Stomach smooth muscle (tissue), 2 donors: ENCODE results near the gene SEMA4A.

Source experiments
- H3K27ac ChIP-seq: one replicate; pipeline ENCODE4 v1.7.0; 2013; ENCODE audit warnings: mild to moderate bottlenecking, low read length, inconsistent platforms
- H3K27me3 ChIP-seq, 2 donors: one replicate each; pipeline ENCODE4 v1.7.0; 2013; ENCODE audit warnings: low read length in 2 of 2; ENCODE audit not compliant: insufficient read depth in 2 of 2, control insufficient read depth in 1 of 2
- H3K36me3 ChIP-seq, 2 donors: one replicate each; pipeline ENCODE4 v1.7.0; 2013; ENCODE audit warnings: low read length in 2 of 2; ENCODE audit not compliant: control insufficient read depth in 2 of 2, insufficient read depth in 2 of 2
- H3K4me1 ChIP-seq: one replicate; pipeline ENCODE4 v1.7.0; 2013; ENCODE audit warnings: low read length; ENCODE audit not compliant: control insufficient read depth, insufficient read depth
- H3K4me3 ChIP-seq, 2 donors: one replicate each; pipeline ENCODE4 v1.7.0; 2013; ENCODE audit warnings: low read length in 2 of 2
- H3K9ac ChIP-seq, 2 donors: one replicate each; pipeline ENCODE4 v1.7.0; 2013; ENCODE audit warnings: low read length in 2 of 2, mild to moderate bottlenecking in 1 of 2
- H3K9me3 ChIP-seq, 2 donors: one replicate each; pipeline ENCODE4 v1.7.0; 2013; ENCODE audit warnings: low read length in 2 of 2; ENCODE audit not compliant: control insufficient read depth in 2 of 2
- donor health status: healthy.
- donor health status: Pancreatic carcinoma.

The SEMA4A gene

DNA sequence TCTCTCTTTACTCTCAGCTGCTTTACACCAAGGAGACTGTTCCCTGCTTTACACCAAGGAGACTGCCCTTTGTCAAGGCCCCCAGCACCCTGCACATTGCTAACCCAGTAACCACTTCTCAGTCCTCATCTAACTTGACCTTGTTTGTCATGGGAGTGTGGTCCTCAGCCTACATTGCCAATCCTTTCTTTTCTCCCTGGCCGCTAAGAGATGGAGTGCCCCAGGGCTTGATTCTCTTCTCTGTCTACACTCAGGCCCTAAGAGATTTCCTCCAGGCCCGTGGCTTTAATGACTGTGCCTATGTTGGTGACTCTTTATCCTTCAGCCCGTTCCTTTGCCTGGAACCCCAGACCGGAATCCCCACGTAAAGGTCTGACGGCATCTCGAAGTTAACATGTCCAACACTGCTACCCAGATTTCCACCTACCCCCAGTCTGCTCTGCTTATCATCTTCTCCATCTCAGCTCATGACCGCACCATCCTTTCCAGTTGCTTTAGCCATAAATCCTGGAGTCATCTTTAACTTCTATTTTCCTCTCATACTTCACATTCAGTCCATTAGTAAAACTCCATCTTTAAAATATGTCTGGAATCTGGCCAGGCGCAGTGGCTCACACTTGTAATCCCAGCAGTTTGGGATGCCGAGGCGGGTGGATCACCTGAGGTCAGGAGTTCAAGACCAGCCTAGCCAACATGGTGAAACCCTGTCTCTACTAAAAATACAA is 9.5 kb upstream of the SEMA4A start:
- no peaks in the 10 kb centered on the region for H3K27me3 ChIP-seq
- peak overlapping the region in 1 of 2 donors; percentile 13 for H3K9ac ChIP-seq
- H3K4me3 ChIP-seq = no peak overlapping the region
- H3K9me3 ChIP-seq = no peaks in the 10 kb centered on the region
- H3K27ac ChIP-seq = no peak overlapping the region
- H3K36me3 ChIP-seq = peaks cover 3 to 6% of the 10 kb centered on the region in 2 donors
- H3K4me1 ChIP-seq = peaks cover 46% of the 10 kb centered on the region

DNA sequence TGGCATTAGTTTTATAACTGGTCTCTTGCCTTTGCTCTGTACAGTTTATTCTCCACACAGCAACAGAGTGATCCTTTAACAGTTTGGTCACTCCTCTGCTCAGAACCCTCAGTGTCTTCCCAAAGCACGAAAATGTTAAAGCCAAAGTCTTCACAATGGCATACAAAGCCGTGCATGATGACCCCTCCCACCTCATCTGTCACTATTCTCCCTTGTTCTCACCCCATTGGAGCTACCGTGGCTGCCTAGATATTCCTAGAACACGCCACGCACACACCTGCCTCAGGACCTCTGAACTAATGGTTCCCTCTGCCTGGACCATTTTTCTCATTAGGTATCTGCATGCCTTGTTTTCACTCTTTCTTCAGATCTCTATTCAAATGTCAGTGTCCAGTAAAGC is 8.6 kb upstream of the SEMA4A start:
- Histone ChIP-seq H3K4me1 (peaks cover 43% of the 10 kb centered on the region), H3K9me3 (no peaks in the 10 kb centered on the region), H3K36me3 (peaks cover 3 to 4% of the 10 kb centered on the region in 2 donors), H3K9ac (no peak overlapping the region), H3K4me3 (no peak overlapping the region), H3K27me3 (peaks cover 0 to 2% of the 10 kb centered on the region in 2 donors), H3K27ac (no peak overlapping the region)

- Histone ChIP-seq H3K4me1 (peaks cover 34% of the 10 kb centered on the region), H3K9ac (no peak overlapping the region), H3K9me3 (no peaks in the 10 kb centered on the region), H3K4me3 (no peak overlapping the region), H3K27ac (no peak overlapping the region), H3K36me3 (no peaks in the 10 kb centered on the region), H3K27me3 (peaks cover 9 to 11% of the 10 kb centered on the region in 2 donors)
Observed at GRCh38 chr1:156145650-156146019, 7.8 kb upstream of the SEMA4A start.

DNA sequence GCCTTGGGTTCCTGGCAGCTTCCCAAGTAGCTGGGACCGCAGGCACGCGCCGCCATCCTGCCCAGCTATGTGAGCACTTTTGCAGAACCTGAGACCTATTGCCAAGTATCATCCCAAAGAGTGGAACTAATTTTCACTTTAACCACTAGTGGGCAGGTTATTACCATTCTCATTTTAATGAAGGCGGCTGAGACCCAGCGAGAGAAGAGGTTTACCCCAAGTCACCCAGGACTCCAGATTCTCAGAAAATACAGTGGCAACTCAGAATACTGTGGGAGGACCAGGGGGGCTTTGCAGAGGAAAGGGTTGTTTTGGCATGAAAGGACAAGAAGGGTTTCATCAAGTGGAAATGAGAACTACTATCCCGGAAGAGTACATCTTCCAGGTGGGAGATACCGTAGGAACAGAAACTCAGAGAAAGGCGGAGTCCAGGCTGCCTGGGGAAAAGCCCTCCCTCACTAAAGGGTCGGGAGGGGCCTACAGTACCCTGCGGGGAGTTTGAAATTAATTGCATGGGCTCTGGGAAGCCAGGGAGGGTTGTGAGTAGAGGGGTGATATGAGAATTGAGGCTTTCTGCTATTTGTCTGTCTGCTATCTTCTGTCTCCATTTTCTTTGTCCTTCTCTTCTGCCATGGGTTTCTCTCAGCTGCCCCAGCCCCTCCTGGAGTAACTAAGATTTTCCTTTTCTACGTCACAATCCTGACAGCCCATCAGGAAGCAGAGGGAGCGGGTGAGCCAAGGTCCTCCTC is 7.2 kb upstream of the SEMA4A start:
- H3K36me3 ChIP-seq = no peaks in the 10 kb centered on the region
- H3K27me3 ChIP-seq = peaks cover 14% of the 10 kb centered on the region in 2 donors
- H3K27ac ChIP-seq = no peak overlapping the region
- peaks cover 29% of the 10 kb centered on the region for H3K4me1 ChIP-seq
- H3K4me3 ChIP-seq = peak overlapping the region in 1 of 2 donors; percentile 47
- no peaks in the 10 kb centered on the region for H3K9me3 ChIP-seq
- peak overlapping the region; percentile 3 to 47 for H3K9ac ChIP-seq

DNA sequence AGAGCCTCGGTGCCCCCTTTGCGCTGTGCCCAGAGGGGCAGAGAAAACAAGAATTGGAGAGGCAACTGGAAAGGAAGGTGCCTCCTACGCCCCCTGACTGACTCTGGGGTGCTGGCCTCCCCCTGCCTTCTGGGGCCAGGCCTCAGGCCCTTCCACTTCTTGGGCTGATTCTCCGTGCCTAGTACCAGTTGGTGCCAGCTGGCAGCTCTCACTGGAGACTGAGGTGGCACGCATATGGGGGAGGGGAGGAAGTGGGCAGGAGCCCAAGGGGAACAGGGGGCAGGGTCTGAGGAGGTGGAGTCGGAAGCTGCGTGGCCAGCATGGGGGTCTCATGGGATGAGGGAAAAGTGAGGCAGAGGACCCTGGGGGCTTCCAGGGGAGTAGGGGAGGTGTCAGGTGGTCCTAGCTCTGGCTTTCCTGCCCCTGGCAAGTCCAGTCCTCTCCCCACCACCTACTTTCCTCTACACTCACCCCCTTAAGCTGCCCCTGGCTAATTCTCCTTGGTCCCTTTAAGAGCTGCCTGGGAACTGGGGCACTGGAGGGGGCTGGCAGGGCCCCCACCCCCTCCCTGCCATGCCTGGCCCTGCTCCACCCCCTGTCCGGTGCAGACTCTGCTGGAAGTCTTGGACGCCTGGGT is 6.5 kb upstream of the SEMA4A start:
- peaks cover 14 to 16% of the 10 kb centered on the region in 2 donors for H3K27me3 ChIP-seq
- H3K9me3 ChIP-seq = no peaks in the 10 kb centered on the region
- peak overlapping the region in 1 of 2 donors; percentile 3 for H3K9ac ChIP-seq
- no peak overlapping the region for H3K27ac ChIP-seq
- no peaks in the 10 kb centered on the region for H3K36me3 ChIP-seq
- peaks cover 22% of the 10 kb centered on the region for H3K4me1 ChIP-seq
- peak overlapping the region in 1 of 2 donors; percentile 47 for H3K4me3 ChIP-seq

DNA sequence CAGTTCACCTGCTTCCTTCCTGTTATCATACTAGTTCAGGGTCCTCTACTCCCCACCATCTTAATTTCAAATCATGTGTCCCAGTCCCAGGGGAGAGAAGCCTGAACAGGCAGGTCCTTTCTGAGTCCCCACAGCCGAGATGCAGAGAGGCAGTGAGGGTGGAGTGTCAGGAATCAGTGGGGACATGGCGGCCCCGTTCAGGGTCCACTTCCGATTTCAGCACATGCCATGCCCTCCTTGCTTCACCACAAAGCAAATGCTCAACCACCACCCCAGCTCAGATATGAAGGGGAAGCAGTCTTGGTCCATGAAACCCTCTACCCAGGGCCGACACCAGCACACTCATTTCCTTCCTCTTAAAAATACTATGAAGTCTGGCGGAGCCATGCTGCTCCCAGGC is 5.2 kb upstream of the SEMA4A start:
- Histone ChIP-seq H3K9ac (no peak overlapping the region), H3K9me3 (no peaks in the 10 kb centered on the region)

GRCh38 chr1:156149374-156150332 is 3.7 kb upstream of the SEMA4A start:
- H3K4me3 ChIP-seq = no peak overlapping the region
- no peak overlapping the region for H3K27ac ChIP-seq
- H3K4me1 ChIP-seq = peaks cover 15% of the 10 kb centered on the region
- H3K36me3 ChIP-seq = no peaks in the 10 kb centered on the region
- peaks cover 19 to 22% of the 10 kb centered on the region in 2 donors for H3K27me3 ChIP-seq
- no peak overlapping the region for H3K9ac ChIP-seq
- no peaks in the 10 kb centered on the region for H3K9me3 ChIP-seq

More for the DNA sequence above, 5.2 kb upstream of the SEMA4A start:
- Histone ChIP-seq H3K4me3 (no peak overlapping the region), H3K4me1 (peaks cover 21% of the 10 kb centered on the region), H3K36me3 (no peaks in the 10 kb centered on the region), H3K27me3 (peaks cover 19 to 22% of the 10 kb centered on the region in 2 donors), H3K27ac (no peak overlapping the region)

DNA sequence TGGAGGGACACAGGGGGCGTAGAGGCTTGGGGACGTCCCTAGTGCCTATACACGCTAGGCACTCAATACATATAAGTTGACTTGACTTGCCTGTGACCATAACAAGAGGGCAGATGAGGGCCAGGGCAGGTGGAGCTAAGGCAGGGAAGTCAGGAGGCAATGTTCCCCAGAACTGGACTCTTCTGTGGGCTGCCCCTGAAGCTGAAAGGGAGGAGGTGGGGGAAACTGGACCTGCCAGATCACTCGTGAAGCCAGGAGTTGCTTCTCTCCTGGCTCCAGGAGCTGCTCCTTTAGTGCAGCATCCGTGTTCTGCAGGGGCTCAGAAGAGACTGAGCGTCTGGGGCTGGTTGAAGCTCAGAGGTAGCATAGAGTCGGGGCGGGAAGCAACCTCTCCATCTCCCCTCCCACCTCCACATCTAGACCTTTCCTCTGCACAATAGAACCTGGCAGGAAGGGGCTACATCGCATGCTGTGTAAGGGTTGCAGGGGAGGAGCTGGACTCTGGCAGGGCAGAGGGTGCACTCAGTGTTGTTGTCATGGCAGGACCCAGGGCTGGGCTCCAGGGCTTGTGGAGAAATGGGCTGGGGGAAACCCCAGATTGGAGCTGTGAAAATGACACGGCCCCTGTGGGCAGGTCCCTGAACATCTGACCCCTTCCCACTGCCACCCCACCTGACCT is 2.9 kb upstream of the SEMA4A start:
- Histone ChIP-seq H3K27ac (no peak overlapping the region), H3K9me3 (no peaks in the 10 kb centered on the region), H3K27me3 (peaks cover 19 to 22% of the 10 kb centered on the region in 2 donors), H3K4me1 (peaks cover 15% of the 10 kb centered on the region), H3K36me3 (no peaks in the 10 kb centered on the region), H3K4me3 (no peak overlapping the region), H3K9ac (no peak overlapping the region)

DNA sequence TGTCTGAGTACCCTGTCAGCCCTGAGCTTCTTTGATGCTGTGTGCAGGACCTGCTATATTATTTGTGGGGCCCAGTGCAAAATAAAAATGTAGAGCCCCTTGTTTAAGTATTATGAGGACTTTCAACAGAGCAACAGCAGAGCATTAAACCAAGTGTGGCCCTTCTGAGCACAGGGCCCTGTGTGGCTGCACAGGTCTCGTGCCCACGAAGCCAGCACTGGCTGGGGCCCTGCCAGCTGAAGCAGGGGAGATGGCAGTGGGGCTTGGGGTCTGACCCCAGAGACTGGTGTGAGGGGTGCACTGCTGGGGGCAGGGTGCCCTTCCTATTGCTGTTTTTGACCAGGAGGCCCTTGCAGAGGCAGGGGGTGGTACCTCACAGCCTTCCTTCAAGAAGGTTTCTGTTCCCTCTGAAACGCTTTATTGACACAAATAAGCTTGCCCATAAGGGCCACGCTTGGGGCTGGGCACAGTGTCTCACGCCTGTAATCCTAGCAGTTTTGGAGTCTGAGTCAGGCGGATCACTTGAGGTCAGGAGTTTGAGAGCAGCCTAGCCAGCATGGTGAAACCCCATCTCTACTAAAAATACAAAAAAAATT is 2.2 kb upstream of the SEMA4A start:
- Histone ChIP-seq H3K27ac (no peak overlapping the region), H3K36me3 (no peaks in the 10 kb centered on the region), H3K27me3 (peaks cover 19 to 22% of the 10 kb centered on the region in 2 donors), H3K4me3 (no peak overlapping the region), H3K4me1 (peaks cover 10% of the 10 kb centered on the region), H3K9ac (no peak overlapping the region), H3K9me3 (no peaks in the 10 kb centered on the region)
